GM19438 (cell line): ENCODE data around the gene CLCN5.

Source experiments
- ATAC-seq: cut with Tn5 transposase; IDR thresholded peaks from one replicate; pipeline ENCODE4 v1.9.1; 2021; ENCODE audit warnings: low read depth; ENCODE audit not compliant: unreplicated experiment

CLCN5 gene

GRCh38 chrX:49922291-49923241 lies at the start of gene CLCN5:
TSS of gene CLCN5 (plus strand) at chrX:49922596. CDS start at chrX:49925299, 2,703 bp downstream.
- ATAC-seq = peak; percentile 89

GRCh38 chrX:49876750-49877149 lies 45.6 kb upstream of the CLCN5 start:
- no peak for ATAC-seq

- no peak for ATAC-seq
These were observed 44.8 kb upstream of the CLCN5 start for GRCh38 chrX:49877397-49878101.

- no peak for ATAC-seq
These were observed 44.1 kb upstream of the CLCN5 start for GRCh38 chrX:49878128-49878833.

GRCh38 chrX:49878834-49879655 lies 43.4 kb upstream of the CLCN5 start, which contains the start of gene USP27X:
TSS of gene USP27X (plus strand) at chrX:49879484. CDS start at chrX:49880308, 824 bp downstream.
- ATAC-seq = peak; percentile 90

- no peak for ATAC-seq
These were observed 42.6 kb upstream of the CLCN5 start for GRCh38 chrX:49879656-49880277.

GRCh38 chrX:49880668-49881067 lies 41.7 kb upstream of the CLCN5 start:
- ATAC-seq = no peak

- ATAC-seq = no peak
These were observed 38.0 kb upstream of the CLCN5 start for GRCh38 chrX:49884290-49884862.

- ATAC-seq = no peak
These were observed 29.9 kb upstream of the CLCN5 start for GRCh38 chrX:49892542-49892941.

- no peak for ATAC-seq
These were observed 25.4 kb upstream of the CLCN5 start for GRCh38 chrX:49896951-49897350.

- no peak for ATAC-seq
These were observed 21.3 kb upstream of the CLCN5 start for GRCh38 chrX:49901048-49901447.

GRCh38 chrX:49910344-49910743 lies 12.1 kb upstream of the CLCN5 start:
- ATAC-seq = no peak

GRCh38 chrX:49912086-49912485 lies 10.3 kb upstream of the CLCN5 start:
- ATAC-seq = no peak

- ATAC-seq = no peak
These were observed 9.5 kb upstream of the CLCN5 start for GRCh38 chrX:49912861-49913260.

- ATAC-seq = peak; percentile 77
These were observed 6.8 kb upstream of the CLCN5 start for GRCh38 chrX:49915361-49916222.

GRCh38 chrX:49919617-49920016 lies 2.8 kb upstream of the CLCN5 start:
- ATAC-seq = no peak

- no peak for ATAC-seq
These were observed 1.3 kb upstream of the CLCN5 start for GRCh38 chrX:49921109-49921508.

- ATAC-seq = no peak
These were observed 2.8 kb downstream of the CLCN5 start for GRCh38 chrX:49925176-49925575.
